Stimulated activated CD8-positive, alpha-beta memory T cell treated with anti-CD3 and anti-CD28 coated beads, Interleukin-7, amount 100 ng/mL, for 48 hours (primary cell): ENCODE data around the gene RNF40.

Experiments
- DNase-seq, 2 donors: peaks; one replicate each; pipeline ENCODE4 v3.0.0-alpha.2; 2020; ENCODE audit warnings: low read depth in 1 of 2; ENCODE audit errors: extremely low read depth in 1 of 2

RNF40 gene

GRCh38 chr16:30761928-30762902 lies at the start of gene RNF40, which contains the start of gene CFAP119:
TSS of gene RNF40 (plus strand) at chr16:30762322. CDS start at chr16:30762546, 224 bp downstream.
TSS of gene CFAP119 (minus strand) at chr16:30762062. CDS start at chr16:30761748, 314 bp downstream.
- DNase-seq: peak; percentile 90 to 91

- DNase-seq: peak in 1 of 2 donors; percentile 44
These were observed 46.2 kb upstream of the RNF40 start for GRCh38 chr16:30715750-30716445.

GRCh38 chr16:30720086-30720485 lies 42.0 kb upstream of the RNF40 start:
- DNase-seq: no peak

- no peak for DNase-seq
These were observed 41.4 kb upstream of the RNF40 start for GRCh38 chr16:30720694-30721093.

- DNase-seq: no peak
These were observed 41.0 kb upstream of the RNF40 start for GRCh38 chr16:30721167-30721566.

- no peak for DNase-seq
These were observed 40.5 kb upstream of the RNF40 start for GRCh38 chr16:30721606-30722005.

GRCh38 chr16:30722443-30722842 lies 39.7 kb upstream of the RNF40 start:
- no peak for DNase-seq

- no peak for DNase-seq
These were observed 39.2 kb upstream of the RNF40 start for GRCh38 chr16:30722916-30723315.

- no peak for DNase-seq
These were observed 38.3 kb upstream of the RNF40 start for GRCh38 chr16:30723725-30724355.

- no peak for DNase-seq
These were observed 37.3 kb upstream of the RNF40 start for GRCh38 chr16:30724641-30725417.

- no peak for DNase-seq
These were observed 36.7 kb upstream of the RNF40 start for GRCh38 chr16:30725418-30725792.

- DNase-seq: no peak
These were observed 33.8 kb upstream of the RNF40 start for GRCh38 chr16:30728321-30728720.

- DNase-seq: no peak
These were observed 33.0 kb upstream of the RNF40 start for GRCh38 chr16:30728899-30729672.

- DNase-seq: no peak
These were observed 30.7 kb upstream of the RNF40 start for GRCh38 chr16:30731411-30731810.

- DNase-seq: no peak
These were observed 24.9 kb upstream of the RNF40 start for GRCh38 chr16:30736995-30737793.

- no peak for DNase-seq
These were observed 24.1 kb upstream of the RNF40 start for GRCh38 chr16:30737794-30738648.

GRCh38 chr16:30738984-30739951 lies 22.9 kb upstream of the RNF40 start:
- DNase-seq: no peak
